GM19463 (cell line): Measurements from ENCODE around the gene MYT1.

ENCODE experiments used
- ATAC-seq: cut with Tn5 transposase; IDR thresholded peaks from one replicate; pipeline ENCODE4 v1.9.1; 2021; ENCODE audit warnings: mild to moderate bottlenecking, moderate library complexity; ENCODE audit not compliant: unreplicated experiment

The MYT1 gene

DNA sequence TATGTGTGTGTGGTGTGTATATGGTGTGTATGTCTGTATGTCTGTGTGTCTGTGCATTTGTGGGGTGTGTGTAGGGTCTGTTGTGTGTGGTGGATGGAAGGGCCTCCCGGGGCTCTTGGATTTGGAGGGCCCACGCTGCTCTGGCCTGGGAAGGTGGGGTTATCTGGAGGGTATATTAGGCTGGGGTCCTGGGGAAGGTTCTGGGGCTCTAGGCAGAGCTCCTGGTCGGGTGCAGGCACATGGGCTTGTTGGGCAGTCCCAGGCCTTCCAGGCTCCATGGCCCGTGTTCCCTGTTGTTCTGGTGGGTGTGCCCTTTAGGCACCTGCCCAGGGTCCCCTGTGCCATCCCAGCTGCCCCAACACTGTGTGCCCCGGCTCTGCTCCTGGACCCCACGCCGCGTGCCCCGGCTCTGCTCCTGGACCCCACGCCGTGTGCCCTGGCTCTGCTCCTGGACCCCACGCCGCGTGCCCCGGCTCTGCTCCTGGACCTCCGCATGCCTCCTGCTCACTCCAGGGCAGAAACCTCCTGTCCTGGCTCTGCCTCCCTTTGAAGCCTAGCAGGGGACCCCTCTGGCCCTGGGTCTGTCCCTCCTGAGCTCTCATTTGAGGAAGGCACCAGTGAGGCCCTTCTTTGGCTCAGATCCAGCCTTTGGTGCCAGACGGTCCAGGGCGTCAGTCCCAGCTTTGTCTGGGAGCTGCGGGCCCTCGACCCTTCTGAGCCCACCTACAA, 10.2 kb upstream of the MYT1 start:
- ATAC-seq, result no peak

DNA sequence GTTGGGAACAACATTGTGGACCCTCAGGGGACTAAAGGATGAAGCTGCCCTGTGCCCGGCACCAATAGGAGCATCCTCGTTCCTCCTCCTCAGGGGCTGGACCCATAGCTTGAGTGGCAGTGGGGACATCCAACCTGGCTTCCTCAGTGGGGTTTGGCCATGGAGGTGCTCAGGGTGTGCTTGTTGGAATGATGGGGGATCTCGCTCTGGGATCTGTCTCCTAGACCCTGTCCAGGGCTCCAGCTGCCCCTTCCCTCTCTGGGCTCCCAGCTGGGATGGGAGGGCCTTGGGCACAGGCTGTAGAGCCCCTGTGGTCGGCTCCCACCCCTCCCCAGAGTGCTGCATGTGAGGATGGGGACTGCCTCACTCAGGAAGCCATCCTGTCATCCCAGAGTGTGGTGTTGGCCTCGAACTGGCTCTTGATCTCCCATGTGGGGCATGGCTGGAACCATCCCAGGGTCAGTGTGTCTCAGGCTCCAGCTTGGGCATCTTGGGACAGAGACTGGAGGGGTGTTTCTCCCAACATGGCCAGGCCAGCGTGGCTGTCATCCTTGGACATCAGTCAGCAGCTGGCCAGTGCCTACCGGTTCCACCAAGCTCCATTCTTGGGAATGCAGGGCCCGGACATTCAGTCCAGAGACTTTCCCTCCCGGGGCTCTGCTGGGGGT, 9.5 kb upstream of the MYT1 start:
- ATAC-seq, result no peak

DNA sequence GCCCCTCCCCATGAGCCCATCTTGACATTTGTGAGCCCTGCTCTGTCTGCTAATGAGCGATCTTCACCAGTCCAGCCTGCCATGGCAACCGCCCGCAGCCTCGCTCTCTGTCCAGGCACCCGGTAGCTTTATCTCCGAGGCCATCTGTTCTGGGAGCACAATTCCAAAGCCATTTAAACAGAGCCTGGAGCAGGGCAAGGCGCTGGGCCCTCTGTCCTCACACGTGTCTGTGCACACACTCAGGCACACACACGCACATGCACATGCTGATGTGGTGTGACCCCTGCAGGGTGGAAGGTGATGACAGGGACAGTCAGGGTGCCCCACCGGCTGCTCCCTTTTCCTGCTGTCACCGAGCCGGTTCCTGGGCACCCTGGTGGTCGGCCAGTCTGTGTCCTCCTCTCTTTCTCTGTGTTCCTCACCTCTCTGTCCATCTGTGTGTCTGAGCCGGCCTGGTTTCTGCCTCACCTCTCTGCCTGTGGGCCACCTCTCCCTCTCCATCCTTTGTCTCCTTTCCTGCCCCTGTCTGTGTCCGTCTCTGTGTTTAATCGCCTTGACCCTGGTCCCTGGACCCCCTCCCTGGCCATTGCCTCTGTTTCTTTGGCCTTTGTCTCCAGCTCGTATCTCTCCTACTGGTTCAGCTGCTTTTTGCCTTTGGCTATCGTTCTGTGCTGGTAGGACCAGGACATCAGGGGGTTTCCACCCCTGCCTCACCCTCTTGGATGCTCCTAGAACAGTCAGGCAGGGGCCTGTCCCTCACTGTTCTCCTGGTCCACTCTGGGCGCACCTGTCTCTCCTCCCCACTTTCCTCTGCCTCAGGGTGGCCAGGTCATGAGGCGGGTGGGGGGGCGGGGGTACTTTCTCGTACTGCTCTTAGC, 8.8 kb upstream of the MYT1 start:
- ATAC-seq, result no peak

DNA sequence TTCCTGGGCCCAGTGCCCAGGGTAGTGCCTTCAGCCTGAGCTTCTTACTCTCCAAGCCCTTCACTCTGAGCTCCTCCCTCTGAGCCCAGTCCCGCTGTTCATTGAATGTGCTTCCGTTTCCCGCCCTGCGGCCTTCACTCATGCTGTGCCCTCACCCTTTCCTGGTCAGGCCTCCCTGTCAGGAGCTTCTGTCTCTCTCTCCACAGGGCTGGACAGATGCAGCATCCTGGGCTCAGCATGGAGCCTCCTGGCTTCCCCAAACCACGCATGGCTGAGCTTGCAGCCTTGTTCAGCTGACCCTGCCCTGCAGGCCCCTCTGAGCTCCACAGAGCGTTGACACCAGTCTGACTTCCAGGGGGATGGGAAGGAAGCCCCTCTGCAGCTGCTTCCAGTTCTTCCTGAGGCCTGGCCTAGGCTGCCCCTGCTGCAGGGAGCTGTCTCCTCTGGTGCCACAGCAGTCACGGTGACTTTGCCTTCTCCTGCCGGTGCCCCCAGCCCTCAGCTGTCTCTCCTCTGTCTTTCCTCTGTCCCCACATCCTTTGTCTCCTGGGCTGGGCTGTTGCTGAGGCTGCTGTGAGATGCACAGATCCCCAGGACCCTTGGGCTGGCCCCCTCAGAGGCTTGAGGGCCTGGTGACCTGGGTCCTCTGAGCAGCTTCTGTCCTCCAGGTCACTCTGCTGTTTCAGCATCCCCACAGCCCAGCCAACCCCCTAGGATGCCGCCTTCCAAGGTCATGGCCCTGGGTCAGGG, 7.9 kb upstream of the MYT1 start:
- no peak for ATAC-seq

DNA sequence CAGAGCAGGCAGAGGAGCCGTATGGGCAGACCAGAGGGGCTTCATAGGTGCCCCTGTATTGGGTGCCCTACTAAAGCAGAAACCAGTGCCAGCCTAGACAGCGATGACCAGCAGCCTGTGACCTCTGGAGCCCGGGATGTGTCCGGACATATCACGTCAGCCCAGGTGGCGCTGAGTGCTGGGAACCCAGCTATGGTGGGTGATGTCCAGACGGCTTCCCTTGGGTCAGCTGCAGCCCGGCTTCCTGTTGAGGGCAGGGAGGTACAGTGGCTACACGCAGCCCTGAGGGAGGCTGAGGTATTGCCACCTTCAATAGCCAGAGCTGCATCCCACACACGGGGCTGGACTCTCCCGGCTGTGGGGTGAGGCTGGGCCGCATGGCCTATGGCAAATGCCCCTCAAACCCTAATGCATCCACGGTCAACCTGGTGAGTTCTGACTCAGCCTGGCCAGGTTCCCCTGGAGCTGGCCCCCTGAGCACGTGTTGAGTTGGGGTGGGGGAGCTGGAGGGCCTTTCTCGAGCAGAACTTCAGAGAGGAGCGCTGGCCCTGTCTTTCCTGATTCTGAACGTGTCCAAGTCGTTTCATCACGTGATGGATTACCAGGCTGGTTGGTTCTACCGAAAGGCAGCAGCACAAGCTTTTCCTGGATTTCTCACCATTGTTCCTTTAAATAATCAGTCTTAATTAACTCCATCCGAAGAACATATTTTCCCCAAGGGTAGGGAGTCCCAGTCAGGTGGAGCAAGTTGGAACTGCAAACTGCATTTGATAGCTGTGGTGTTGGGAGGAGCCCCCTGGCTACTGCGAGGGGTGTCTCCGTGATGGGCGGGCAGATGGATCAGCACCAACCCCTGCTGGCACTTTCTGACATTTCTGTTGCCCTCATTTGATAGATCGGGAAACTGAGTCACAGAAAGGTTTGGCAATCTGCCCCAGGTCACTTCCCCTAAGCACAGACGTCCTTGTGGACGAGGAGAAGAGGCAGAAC, 7.1 kb upstream of the MYT1 start:
- no peak for ATAC-seq

DNA sequence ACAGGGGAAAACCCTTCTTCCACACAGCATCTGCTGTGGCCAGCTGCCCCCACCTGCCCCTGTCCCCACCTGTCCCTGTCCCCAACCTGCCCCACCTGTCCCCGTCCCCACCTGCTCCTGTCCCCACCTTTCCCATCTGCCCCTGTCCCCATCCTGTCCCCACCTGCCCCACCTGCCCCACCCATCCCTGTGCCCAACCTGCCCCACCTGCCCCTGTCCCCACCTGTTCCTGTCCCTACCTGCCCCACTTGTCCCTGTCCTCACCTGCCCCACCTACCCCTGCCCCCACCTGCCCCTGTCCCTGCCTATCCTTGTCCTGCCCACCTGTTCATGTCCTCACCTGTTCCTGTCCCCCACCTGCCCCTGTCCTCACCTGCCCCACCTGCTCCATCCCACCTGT, 6.4 kb upstream of the MYT1 start:
- ATAC-seq, result no peak

DNA sequence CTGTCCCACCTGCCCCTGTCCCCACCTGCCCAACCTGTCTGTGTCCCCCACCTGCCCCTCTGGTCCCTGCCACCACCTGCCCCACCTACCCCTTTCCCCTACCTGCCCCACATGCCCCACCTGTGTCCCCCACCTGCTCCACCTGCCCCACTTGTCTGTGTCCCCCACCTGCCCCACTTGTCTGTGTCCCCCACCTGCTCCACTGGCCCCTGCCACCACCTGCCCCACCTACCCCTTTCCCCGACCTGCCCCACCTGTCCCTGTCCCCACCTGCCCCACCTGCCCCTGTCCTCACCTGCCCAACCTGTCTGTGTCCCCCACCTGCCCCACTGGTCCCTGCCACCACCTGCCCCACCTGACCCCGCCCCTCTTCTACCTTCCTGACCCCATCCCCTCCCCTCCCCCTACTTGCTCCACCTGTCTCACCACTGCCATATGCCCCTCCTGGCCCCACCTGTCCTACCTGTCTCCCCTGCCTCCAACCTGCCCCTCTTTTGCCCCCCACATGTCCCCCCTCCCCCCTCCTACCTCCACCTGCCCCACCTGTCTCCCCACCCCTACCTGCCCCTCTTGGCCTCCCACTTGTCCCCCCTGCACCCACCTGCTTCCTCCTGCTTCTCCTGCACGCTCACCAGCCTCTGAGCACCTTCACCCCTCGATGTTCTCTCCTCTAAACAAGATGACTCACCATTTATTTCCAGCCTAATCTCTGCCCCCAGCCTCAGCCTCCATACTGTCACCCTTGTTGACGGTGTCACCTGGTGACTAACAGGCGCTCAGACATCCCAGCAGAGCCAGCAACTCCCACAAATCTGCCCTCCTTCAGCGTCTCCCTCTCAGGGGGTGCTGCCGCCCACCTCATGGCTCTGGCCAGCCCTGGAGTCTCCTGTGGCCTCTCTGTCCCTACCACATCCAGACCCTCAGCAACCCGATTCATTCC, 5.6 kb upstream of the MYT1 start:
- ATAC-seq, result no peak

DNA sequence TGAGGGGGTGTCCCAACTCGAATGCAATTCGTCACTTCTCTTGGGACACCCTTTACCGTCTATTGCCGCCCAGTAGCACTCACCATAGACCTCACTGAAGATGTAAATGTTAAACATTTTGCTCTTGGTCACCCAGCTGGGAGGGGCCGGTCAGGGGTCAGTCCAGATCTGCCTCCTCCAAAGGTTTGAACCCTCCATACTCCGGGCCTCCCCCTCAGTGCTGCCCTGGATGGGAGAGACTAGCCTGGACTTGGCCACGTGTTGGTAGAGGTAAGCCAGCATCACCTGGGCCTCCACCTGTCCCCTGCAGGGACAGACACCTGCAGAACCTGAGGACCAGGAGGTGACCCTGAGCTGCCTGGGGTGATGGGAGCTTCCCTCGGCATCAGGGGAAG, 5.0 kb upstream of the MYT1 start:
- no peak for ATAC-seq

DNA sequence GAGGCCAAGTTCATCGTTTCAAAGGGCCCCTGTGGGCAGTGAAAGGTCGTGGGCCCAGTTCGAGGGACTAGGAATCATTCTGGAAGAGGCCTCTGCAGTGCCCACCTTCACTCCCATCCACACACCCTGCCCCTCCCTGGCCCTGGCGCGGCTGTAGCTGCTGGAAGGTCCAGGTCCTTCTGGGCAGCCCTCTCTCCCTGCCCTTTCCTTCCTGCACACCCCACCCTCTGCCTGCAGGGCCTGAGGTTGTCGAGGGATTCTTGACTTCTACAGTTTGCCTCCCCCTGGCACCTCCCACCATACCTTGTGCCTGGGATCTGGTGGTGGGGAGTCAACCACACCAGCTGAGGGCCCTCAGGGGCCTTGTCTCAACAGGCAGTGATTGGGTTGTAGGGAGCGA, 4.5 kb upstream of the MYT1 start:
- ATAC-seq, result no peak

DNA sequence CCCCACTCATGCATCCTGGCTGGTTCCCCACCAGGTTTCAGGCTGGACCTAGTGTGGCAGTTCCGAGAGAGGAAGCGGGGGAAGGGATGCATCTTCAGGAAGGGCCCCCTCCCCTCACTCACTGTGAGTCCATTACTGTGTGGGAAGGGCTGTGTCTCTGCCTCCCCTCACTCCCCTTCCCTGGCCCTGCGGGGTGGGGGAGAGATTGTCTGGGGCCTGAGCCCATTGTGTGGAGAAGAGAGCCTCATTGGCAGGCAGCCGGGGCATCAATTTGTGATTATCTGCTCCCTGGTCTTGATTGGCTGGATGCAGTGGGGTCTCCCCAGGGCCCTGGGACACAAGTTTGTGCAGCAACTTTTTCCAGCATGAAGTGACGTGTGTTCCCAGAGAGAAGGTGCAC, 4.1 kb upstream of the MYT1 start:
- no peak for ATAC-seq

DNA sequence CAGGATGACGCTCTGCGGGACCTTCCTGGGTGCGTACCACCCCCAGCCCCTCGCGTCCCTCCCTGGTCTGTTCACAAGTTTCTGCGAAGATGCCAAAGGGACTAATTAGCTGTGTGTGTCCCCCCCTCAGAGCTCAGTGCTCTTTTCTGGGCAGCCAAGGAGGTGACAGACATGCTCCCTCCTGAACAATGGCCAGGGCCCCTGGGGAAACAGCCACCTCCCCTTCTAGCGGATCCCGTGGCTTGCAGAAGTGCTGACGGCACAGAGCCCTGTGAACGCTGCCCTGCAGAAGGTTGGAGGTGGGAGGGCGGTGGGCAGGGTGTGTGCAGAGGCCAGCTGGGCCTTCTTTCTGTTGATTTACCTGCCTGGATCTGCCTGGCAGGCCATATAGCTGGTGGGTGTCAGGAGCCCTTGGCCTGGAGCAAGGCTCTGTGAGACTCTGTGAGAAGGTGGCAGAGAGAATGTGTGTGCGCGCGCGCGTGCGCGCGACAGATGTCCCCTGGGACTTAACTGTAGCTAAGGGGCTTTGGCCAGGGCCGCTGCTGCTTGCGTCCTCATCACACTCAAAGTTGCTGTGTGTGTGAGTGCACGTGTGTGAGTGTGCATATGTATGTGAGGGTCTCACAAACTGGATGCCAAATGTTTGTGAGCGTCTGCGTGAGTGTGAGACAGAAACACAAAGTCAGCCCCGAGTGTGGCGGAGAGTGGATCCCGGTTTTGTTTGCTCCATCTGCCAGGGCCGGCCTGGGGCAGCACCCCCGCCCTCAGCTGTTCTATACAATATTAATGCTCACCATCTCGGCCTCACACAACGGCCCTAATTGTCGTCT, 3.5 kb upstream of the MYT1 start:
- ATAC-seq, result no peak

DNA sequence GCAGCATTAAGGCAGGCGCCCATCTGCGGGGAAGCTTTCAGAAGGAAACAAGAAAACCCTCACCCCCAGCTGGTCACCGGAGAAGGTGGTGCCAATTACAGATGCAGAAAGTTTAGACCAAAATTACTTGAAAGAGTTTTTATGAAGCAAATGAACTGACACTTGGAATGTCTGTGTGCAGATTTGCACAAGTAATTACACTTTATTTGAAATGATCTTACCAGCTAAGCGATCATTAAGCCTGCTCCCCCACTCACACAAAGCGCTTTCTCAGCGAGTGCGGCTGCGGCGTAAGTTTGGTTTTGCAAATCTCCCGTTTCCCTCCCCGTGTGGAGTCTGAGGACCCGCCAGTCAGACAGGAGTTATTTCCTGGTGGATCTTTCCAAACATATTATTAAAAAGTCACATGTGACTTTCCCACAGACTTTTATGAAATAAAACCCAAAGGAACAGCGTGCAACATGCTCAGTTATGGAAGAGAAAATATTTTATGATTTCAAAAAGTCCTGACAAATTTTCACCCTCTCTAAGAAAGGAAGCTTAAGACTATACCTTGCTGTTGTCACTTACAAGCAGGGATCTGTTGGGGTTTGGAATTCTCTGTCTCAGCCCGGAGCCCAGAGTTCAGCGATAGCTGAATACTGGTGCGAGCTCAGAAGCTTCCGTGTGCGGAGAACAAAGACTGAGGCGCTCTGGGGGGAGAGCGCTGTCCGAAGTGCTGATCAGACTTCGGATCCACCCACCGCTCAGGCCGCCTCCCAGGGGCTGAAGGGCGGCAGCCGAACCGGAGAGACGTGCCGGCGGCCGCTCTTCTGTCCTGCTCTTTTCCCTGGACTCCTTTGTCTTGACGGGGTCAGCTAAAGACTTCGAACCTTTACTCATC, 2.7 kb upstream of the MYT1 start:
- ATAC-seq, result no peak

DNA sequence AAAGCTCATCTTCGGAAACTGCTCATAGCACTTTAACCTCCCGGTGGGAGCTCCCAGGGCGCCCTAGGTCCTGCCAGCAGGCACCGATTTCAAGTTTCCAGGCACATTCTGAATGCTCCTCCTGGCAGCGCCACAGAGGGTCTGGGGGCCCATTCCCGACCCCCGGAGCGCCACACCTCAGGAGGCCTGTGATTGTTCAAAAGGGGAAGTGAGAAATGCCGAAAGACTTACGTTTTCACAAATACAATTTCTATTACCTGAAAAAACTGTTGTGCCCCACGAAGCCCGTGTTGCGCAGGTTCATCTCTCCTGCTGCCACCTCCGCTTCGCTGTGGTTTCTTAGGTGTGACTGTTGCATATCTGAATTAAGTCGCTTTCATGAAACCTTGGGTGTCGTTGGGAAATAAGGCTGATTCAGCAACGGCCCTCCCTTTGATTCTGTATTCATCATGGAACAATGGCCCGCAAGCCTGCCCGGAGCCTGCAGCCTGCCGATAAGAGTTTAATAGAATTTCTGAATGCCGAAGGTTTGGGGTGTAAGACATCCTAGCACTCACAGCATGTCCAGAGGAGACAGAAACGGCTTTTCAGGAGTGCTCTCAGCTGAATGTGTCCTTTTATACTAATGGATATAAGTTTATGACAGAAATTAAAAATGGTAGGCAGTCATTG, 1.9 kb upstream of the MYT1 start:
- no peak for ATAC-seq

DNA sequence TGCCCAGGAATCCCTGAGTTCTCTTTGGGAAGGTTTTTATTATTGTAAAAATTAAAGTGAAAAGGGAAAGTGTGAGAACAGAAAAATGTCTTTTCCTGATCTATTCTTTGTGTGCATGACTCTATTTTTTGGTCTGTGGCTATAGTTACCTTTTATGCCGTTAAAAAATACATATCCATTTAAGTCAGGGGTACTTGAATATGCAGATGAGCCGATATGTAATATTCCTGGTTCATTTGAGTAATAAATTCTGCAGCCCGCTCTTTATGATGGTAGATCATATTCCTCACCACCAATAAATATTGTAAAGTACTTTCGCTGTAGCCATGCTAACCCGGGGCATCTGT, 503 bp upstream of the MYT1 start:
- no peak for ATAC-seq

DNA sequence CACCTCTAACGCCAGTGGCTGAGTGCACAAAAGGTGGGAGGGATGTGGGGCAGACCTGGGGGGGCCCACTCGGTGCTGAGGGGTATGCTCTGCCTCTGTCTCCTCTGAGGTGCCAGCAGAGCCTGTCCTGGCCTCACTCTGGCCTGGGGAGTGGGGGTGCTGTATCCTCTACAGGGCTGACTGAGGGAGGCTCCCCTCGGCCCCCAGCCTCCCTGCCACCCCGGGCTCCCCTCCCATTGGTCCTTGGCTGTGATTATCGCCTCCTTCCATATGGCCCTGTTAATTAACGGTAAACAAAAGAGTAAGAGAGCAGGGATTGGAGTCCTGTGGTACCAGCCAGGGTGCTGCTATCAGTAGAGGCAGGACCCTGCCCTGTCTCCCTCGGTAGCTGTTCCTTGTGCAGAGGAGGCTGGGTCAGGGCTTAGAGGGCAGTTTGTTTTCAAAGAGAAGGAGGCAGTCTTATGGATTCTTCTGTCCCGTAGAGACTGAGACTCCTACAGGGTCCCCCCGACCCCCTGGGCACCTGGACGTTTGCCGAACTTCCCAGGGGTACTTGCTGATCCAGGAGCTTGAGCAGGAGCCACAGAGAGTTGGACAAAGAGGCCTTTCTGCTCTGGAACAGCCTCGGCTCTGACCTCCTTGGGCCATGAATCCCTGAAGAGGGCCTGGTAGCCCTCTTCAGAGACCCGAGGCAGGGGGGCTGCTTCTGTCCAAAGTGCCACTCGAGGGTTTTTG, 1.8 kb downstream of the MYT1 start:
- no peak for ATAC-seq
